NCI-H69 (cell line): ENCODE measurements around the gene SAG.

Source experiments
- DNase-seq: peaks from one replicate; lab custom pipeline; 2025; lab: John Stamatoyannopoulos, UW

Gene SAG

DNA sequence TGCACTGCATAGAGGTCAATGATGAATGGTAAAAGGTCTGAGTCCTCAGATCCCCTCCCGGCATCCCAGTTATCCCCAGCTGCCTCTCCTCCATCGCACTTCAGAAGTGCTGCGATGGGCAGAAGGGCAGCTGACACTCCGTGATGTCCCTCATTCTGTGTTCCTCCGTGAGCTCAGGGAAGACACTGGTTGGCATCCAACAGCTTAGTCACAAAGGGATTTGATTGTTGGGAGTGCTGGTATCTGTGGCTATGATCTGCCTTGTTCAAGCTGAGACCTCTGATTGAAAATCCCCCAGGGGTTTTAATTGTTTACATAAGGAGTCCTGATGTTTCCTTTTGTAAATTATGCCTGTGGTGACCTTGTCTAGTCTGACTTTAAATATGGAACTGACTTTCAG is 19.0 kb upstream of the SAG start:
- peak; percentile 85 for DNase-seq

DNA sequence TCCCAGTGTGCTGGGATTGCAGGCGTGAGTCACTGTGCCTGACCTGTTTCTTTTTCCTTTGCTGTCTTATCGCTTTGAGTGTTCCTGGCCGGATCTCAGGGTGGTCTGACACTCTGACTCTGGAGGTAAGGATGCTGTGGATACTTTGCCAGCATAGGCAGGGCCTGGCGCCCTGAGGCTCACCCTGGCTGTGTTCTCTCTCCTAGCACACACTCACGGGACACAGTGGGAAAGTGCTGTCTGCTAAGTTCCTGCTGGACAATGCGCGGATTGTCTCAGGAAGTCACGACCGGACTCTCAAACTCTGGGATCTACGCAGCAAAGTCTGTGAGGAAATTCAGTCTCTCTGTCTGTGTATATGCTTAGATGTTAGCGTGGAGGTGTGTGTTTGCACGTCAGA is 18.0 kb upstream of the SAG start:
- DNase-seq, result peak; percentile 46

DNA sequence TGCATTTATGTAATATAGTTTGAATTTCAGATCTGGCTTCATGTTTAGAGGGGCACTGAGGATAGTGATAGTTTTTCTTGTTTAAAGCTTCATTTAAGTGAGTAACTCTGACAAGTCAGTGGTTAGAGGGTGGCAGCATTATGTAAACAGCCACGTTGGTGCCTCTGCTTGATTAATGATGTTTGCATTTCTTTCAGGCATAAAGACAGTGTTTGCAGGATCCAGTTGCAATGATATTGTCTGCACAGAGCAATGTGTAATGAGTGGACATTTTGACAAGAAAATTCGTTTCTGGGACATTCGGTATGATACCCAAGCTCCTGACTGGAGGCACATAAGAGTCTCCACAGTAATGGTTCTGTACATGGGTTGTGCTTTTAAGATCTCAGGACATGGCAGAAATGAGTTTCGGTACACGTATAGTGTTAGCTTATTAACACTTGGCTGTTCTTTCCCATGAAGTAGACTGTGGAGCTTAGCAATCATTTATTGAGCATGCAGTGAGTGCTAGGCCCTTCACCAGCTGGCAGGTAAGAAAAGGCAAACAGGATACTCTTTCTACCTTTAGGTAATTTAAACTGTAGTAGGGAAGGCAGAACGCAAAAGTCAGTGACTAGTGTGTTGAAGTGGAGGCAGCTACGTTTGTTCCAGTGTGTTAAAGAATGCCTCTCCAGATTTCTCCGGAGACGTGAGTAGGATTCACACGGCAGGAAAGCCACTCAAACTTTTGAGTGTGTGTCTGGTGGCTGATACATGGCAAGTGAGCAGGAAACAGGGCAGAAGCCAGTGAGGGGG is 17.4 kb upstream of the SAG start:
- peak; percentile 70 for DNase-seq

DNA sequence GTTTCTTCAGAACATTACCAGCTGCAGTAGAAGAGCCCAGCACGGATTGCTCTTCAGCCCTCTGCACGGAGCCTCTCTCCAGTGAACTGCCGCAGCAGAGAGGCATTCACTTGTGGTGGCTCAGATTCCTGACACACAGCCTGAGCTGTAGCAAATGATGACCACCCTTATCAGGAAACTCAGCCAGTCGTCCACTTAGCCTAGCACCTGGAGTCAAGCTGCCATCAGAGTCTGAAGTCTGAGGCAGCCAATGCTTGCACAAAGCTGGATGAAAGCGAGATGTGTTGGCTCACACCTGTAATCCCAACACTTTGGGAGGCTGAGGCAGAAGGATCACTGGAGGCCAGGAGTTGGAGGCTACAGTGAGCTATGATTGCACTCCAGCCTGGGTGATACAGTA is 11.7 kb upstream of the SAG start:
- DNase-seq, result no peak

DNA sequence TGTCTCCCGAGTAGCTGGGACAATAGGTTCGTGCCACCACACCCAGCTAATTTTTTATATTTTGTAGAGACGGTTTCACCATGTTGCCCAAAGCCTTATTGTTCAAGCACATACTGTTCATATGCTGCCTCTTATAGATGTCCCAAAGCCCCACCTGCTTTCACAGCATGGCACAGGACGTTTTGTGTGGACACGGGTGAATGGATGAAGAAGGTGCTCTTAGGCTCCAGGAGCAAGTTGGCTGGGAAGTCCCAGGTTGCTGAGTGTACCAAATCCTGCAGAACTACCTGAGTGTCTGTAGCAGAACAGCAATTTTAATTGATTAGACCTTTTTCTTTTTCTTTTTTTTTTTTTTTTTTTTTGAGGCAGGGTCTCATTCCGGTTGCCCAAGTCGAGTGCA is 10.5 kb upstream of the SAG start:
- no peak for DNase-seq

DNA sequence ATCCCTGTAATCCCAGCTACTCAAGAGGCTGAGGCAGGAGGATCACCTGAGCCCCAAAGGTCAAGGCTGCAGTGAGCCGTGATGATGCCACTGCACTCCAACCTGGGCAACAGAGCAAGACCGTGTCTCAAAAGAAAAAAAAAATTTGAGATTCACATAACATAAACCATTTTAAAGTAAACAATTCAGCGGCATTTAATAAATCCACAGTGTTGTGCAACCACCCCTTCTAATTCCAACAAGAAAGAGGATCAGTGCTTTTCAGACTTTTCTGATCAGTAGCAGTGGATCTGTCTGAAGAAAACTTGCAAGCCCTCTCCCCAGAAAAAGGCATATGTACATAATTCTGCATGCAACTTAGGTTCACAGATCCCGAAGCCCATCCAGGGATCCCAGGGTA is 7.2 kb upstream of the SAG start:
- DNase-seq, result no peak

DNA sequence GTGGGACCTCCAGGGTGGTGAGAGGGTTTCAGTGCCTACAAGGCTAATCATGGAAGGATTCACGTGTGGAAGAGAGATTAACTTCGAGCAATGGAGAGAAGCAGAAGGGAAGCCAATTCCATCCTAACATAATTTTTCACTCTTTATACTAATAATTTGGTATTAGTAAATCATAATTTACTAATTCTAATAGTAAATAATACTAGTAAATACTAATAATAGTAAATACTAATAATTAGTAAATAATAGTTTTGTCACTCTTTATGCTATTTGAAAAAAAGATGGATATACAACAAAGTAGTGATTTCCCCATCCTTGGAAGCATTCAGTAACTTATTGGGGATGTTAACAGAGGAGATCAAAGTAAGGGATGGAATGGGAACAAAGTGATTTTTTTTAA is 6.4 kb upstream of the SAG start:
- DNase-seq, result no peak

DNA sequence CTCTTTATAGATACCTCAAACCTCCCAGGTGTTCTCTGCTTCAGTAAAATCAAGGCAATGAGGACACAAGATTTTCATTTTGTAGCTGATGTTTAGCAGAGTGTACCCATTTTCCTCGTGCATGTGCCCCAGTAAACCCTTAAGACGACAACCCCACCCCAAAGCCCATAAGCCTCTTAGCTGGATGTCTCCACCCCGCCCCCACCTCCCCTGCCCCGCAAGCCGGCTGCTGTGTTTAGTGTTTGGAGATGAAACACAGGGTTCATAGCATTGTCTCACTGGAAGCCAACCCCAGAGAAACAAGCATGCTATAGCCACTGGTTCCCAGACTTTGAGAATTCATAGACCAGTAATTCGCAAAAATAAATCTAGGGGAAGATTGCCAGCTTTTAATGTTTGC is 5.8 kb upstream of the SAG start:
- DNase-seq, result no peak

DNA sequence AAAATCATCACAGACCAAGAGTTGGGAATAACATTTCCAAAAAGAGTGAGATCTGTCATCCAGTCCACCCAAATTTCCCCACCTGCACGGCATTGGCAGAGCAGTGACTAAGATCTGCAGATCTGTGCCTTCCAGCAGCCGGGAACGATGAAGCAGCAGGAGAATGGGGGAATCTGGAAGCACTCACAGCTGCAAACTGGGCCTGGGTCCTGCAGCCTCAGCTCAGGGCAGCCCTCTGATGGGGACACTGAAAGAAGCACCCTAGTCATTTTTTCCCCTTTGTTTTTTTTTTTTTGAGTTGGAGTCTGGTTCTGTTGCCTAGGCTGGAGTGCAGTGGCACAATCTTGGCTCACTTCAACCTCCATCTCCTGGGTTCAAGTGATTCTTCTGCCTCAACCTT is 4.4 kb upstream of the SAG start:
- DNase-seq, result peak; percentile 5

DNA sequence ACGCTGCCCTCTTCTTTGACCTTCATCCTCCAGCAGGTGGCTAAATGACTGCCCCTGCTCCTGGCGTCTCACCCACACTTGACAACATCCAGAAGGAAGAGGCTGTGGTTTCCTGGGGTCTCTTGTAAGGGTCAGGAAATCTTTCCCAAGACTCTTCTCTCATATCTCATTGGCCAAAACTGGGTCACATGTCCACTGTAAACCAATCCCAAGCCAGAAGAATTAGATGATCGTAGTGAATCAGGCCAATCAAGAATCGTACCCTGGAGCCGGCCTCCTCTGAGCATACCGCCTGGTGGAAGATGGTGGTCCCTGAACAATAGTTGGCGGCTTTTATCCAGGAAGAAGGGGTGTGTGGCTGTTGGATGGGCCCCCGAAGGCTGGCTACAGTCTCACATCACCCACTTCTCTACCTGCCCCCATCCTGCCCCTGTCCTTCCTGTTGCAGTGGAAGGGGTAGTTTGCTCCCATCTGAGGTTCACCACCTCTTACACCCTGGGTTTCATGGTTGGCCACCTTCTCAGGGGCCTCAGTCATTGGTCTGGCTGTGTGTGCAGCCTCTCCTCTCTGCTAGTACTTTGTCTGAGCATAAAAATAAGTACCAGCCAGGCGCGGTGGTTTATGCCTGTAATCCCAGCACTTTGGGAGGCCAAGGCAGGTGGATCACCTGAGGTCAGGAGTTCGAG is 3.8 kb downstream of the SAG start:
- no peak for DNase-seq

DNA sequence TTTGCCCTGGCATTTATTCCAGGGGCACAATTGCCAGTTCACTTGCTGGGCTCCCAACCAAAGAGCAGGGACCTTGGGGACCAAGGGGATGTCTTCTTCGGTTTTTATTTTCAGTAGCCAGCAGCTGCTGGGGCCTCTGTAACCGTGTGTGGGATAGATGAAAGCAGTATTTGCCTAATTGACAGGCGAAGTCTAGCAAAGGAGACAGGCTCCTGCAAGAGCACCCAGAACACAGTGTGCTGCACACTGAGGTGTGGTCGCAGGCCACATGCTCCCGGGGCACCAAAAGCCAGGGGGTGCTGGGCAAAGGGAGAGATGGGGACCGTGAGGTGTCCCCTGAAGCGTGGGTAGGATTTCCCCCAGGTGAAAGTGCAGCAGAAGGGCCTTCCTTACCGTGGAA is 5.3 kb downstream of the SAG start:
- no peak for DNase-seq

DNA sequence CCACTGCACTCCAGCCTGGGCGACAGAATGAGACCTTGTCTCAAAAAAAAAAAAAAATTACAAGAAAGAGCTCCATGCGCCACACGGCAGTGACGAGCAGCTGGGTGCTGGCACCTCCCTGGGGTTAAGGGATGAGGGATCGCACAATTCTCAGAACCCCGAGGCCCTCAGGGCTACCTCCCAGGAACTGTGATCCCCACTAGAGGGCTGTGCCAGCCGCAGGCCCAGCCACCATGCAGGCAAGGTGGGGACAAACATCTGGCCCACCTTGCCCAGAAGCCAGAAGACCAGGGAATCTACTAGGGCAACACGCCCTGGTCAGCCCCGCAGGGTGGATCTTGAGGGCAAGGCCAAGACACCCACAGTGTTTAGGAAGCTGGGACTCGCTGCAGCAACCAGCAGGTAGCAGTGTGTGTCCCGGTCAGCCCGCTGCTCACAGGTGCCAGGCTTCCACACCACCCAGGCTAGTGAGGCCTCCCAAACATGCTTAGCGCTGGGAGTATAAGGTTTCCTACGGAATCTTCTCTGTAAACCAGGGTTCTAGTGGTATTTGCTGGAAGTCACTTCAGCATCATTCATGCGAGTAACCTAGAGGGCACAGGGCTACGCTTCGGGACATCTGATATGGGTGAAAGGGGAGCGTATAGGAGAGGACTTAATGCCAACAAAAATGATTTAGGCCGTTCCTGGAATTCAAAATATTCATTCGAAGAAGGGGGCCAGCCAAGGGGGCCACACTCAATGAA is 6.7 kb downstream of the SAG start:
- DNase-seq, result no peak

DNA sequence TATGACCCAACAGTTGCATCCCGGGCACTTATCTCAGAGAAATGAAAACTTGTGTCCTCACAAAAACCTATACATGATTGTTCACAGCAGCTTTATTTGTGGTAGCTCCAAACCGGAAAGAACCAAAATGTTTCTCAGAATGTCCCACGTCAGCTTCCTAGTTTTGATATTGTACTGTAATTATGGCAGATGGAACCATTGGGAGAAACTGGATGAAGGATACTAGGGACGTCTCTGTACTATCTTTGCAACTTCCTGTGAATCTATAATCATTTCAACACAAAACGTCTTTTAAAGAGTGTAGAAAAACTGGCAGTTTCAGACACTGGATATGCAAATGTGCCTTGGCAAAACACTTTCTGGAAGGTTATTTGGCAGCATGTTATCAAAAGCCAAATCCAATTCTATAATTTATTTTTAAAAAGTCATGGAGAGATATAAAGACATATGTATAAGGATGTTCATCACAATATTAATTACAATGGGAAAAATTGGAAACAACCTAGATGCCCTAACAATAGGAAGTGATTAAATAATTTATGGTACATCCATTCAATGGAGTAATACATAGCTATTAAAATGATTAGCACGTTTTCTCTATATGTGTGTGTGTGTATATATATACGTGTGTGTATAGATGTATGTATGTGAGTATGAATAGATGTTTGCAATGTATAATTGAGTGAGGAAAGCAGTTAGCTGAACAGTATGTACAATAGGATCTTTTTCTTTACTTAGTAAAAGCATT is 9.8 kb downstream of the SAG start:
- no peak for DNase-seq

DNA sequence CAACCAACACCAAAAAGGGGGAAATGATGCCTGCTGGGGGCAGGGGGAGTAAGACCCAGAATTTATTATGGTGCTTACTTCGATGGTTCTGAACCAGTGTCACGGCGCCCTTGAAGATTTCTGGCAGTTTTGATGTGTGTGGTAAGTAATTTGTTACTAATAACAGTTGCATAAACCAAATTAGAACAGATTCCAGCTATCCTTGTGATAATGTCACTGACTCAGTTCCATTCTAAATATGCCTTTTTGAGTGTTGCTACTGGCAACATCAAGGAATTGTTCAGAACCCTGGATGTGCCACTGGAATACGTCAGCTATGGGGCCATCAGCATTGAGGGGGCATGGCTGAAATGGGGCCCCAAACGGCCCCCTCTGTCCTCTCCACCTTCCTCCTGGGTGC is 11.6 kb downstream of the SAG start:
- DNase-seq, result no peak

DNA sequence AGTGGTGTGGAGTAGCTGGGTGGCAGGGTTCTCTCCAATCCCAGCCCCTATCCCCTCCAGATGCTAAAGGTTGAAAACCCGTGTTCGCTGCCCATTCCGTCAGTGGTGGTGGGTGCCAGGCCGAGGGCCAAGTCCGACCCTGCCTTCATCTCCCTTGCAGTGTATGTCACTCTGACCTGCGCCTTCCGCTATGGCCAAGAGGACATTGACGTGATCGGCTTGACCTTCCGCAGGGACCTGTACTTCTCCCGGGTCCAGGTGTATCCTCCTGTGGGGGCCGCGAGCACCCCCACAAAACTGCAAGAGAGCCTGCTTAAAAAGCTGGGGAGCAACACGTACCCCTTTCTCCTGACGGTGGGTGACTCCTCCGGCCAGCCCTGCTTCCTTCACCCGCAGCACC is 12.9 kb downstream of the SAG start:
- no peak for DNase-seq

DNA sequence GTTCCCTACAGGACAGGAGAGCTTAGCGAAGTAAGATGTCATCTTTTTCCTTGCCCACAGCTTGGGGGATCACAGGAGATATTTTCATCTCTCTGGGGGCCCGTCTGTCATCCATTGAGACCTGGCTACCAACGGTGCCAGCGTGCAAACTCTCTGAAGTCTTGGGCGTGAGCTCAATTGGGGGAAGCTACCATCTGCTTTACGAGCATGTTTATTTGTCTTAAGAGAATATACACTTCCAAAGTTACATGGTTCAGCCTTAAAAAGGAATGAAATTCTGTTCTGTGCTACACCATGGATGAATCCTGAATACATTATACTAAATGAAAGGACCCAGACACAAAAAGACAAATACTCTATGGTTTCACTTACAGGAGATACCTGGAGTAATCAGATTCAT is 13.6 kb downstream of the SAG start:
- no peak for DNase-seq

DNA sequence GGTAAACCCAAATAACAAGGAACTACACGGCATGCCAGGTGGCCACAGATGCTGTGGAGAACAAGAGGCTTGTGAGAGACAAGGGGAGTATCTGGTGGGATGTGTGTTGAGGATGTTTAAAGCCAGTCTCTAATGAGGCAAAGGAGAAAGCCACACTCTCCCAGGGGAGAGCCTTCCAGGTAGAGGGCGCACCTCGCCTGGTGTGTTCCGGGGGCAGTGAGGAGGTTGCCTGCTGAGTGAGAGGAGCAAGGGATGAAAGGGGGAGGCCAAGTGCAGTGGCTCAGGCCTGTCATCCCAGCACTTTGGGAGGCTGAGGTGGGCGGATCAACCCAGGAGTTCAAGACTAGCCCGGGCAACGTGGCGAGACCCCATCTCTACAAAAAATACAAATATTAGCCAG is 16.2 kb downstream of the SAG start:
- DNase-seq, result peak; percentile 1

DNA sequence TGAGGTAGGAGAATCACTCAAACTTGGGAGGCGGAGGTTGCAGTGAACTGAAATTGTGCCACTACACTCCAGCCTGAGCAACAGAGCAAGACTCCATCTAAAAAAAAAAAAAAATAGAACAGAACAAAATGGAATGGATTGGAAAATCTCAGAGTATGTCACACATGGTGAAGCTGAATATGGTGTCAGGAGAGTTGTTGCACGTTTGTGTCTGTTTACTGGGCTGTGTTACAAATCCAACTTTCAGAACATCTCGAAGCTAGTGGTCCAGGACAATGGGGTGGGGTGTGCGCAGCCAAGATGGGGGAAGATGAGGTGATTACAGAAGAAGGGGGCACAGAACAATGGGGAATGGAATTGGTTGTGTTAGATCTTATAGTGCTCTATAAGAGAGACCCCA is 17.6 kb downstream of the SAG start:
- DNase-seq, result no peak

DNA sequence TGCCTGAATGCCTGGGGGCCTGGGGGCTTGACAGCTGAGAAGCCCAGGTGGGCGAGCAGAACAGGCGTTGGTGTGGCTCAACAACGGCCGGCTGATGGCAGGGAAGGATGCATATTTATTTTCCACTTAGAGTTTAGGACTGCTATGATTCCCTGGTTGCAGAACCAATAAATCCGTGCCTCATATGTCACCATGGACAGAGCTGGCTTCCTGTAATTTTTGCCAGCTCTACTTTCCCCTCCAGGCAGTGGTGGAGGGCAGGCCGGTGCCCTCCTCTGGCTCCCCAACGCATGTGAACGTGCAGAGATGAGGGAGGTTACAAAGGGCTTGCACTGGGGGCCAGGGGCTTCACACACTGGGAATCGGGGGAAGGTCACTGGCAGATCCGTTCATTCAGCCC is 18.2 kb downstream of the SAG start:
- DNase-seq, result peak; percentile 2

DNA sequence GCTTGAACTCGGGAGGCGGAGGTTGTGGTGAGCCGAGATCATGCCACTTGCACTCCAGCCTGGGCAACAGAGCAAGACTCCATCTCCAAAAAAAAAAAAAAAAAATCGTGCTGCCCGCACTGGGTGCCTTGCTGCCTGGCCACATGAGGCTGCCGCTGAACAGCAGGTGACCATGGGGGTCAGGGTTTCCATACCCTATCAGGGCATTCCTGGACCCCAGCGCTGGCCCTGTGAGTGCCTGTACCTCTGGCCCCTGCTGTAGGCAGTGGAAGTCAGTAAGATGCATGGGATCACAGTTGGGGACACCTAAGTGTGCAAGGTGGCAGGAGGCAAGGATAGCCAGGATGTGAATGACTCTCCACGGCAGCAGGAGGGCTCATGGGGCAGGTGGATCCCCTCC is 18.9 kb downstream of the SAG start:
- no peak for DNase-seq

DNA sequence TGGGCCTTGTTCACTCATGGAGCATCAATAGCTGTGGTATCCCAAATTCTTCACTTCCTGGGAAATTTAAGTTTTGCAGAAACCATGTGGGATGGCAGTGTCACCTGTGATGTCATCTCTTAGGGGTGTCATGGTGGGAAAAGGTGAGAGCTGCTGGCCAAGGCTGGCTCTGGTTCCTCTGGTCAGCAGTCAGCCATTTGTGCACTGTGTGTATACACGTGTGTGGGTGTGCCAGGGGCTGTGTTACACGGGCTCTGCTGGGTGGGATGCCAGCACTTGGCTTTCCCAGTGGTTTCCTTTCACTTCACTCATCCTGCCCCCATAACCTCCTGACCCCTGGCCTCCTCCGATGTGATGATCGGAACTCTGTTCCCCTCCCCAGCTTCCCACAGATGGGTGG is 21.3 kb downstream of the SAG start:
- no peak for DNase-seq

DNA sequence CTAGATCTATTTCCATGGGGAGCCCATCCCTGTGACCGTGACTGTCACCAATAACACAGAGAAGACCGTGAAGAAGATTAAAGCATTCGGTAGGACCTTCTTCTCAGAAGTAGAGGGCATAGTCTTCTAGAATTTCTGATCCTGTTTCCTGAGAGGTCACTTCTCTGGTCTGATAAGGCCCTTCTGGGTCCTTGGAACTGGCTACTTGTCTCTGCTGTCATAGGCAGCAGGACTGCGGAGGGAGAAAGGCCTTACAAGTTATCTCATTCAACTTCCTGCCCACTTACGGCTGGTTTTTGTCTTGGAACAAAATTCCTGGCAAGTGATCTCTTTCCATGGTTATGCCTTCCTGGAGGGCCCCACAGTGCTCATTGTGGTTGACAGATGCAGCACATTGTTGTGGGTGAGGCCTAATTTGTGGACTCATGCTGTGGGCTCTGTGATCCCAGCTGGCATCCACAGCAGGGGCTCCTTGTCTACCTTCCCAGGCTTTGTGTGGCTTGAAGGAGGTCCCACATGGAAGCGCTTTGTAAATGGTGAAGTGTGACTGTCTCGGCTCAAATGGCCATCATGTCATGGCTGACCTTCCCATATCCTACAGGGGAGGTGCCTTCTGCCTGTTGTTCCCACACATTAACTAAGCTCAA is 22.0 kb downstream of the SAG start:
- peak; percentile 94 for DNase-seq
